ENCODE data around the gene FMN1.

Gene FMN1

DNA sequence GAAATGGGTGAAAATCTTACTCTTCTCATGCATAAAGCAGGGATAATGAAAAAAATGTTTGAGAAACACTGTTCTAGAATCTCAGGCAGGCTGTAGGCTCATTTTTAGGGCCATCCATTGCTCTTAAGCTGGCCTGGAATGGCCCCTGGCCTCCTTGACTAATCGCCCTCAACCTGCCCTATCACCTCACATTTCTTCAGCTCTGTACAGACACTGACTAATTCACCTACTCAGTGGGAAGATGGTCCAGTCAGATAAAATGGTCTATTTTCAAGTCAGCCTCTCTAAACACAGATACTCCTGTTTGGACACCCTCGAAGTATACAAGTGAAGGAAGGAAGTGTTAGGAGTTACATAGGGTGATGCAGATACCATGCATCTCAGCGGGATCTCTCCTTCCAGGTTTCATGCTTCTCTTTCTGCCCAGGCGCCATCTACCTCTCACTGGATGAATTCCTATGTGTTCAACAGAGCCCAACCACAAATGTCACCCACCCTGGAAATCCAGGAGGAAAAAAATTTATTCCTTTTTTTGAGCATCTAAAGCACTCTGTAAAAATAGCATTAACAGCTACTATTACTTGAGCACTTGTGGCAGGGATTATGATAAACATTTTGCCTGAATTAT, 12.1 kb downstream of the FMN1 start:
- no peak overlapping the region for H3K4me3 ChIP-seq (ENCODE audit: low read length)
- H3K27me3 ChIP-seq (ENCODE audit: control insufficient read depth, insufficient read depth, low read length), result no peaks in the 10 kb centered on the region
- no CpG with 5 or more reads among the region's 4 CpGs for WGBS (ENCODE audit: insufficient coverage, insufficient read length)
- DNase-seq (ENCODE audit: low read depth, low spot score), result no peak
- peaks cover 4% of the 10 kb centered on the region for H3K4me1 ChIP-seq (ENCODE audit: control insufficient read depth, insufficient read depth, low read length)
- no peak overlapping the region for H3K27ac ChIP-seq (ENCODE audit: low read length)
- no peaks in the 10 kb centered on the region for H3K36me3 ChIP-seq (ENCODE audit: control insufficient read depth, insufficient read depth, low read length)
- H3K9me3 ChIP-seq (ENCODE audit: control insufficient read depth, insufficient read depth, low read length), result no peaks in the 10 kb centered on the region

DNA sequence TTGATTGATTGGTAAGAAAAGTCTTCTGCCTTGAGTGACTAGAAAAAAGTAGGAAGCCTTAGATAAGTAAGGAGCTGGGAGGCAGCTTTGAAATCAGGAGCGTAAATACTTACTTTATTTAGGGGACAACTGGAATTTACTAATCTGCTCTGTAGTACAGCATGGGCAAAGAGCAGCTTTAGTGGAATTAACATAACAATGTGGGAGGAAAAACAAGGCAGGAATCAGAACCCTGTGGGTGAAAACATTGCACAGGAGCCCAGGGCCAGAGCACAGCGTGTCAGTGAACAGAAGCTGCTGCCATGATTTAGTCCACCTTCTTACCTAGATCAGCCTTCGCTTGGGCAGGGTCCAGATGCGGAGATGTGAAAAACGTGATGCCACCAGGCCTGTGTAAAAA, 14.6 kb downstream of the FMN1 start:
- no peak for DNase-seq (ENCODE audit: low read depth, low spot score)
- Histone ChIP-seq H3K36me3 (ENCODE audit: control insufficient read depth, insufficient read depth, low read length) (no peaks in the 10 kb centered on the region), H3K9me3 (ENCODE audit: control insufficient read depth, insufficient read depth, low read length) (no peaks in the 10 kb centered on the region), H3K27me3 (ENCODE audit: control insufficient read depth, insufficient read depth, low read length) (no peaks in the 10 kb centered on the region), H3K27ac (ENCODE audit: low read length) (no peak overlapping the region), H3K4me1 (ENCODE audit: control insufficient read depth, insufficient read depth, low read length) (peaks cover 4% of the 10 kb centered on the region), H3K4me3 (ENCODE audit: low read length) (no peak overlapping the region)
- no CpG with 5 or more reads among the region's 5 CpGs for WGBS (ENCODE audit: insufficient coverage, insufficient read length)

DNA sequence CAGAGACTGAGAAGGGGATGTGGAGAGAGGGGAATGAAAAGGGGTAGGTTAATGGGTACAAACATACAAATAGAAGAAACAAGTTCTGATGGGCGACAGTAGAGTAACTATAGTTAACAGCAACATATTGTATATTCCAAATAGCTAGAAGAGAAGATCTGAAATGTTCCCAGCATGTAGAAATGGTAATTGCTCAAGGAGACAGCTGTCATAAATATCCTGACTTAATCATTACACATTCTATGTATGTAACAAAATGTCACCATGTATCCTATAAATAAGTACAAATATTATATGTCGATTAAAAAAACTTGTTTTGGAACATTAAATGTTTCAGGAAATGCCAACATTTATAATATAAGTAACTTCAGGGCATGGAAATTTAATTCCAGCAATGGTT, 23.3 kb downstream of the FMN1 start:
- Histone ChIP-seq H3K9me3 (ENCODE audit: control insufficient read depth, insufficient read depth, low read length) (no peaks in the 10 kb centered on the region), H3K4me3 (ENCODE audit: low read length) (no peak overlapping the region), H3K36me3 (ENCODE audit: control insufficient read depth, insufficient read depth, low read length) (no peaks in the 10 kb centered on the region), H3K4me1 (ENCODE audit: control insufficient read depth, insufficient read depth, low read length) (no peaks in the 10 kb centered on the region), H3K27me3 (ENCODE audit: control insufficient read depth, insufficient read depth, low read length) (no peaks in the 10 kb centered on the region), H3K27ac (ENCODE audit: low read length) (no peak overlapping the region)
- no CpG with 5 or more reads among the region's 2 CpGs for WGBS (ENCODE audit: insufficient coverage, insufficient read length)
- no peak for DNase-seq (ENCODE audit: low read depth, low spot score)

DNA sequence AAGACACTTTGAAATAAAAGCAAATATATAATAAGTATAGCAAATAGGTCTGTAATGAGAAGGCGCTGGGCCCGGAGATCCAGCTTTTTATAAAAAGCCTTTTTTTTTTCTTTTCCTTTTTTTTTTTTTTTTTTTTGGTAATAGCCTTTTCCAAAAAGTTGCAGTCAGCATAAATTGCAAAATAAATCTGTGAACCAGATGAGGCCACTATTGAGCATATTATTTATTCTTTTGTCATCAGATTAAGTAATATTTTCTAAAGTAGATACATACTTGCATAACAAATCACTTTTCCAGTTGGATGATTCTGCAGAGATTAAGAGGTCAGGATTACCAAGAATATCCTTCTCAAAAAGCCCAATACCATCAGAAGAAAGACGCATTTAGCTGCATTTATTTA, 24.9 kb downstream of the FMN1 start:
- Histone ChIP-seq H3K27ac (ENCODE audit: low read length) (no peak overlapping the region), H3K9me3 (ENCODE audit: control insufficient read depth, insufficient read depth, low read length) (no peaks in the 10 kb centered on the region), H3K27me3 (ENCODE audit: control insufficient read depth, insufficient read depth, low read length) (no peaks in the 10 kb centered on the region), H3K36me3 (ENCODE audit: control insufficient read depth, insufficient read depth, low read length) (no peaks in the 10 kb centered on the region), H3K4me1 (ENCODE audit: control insufficient read depth, insufficient read depth, low read length) (no peaks in the 10 kb centered on the region), H3K4me3 (ENCODE audit: low read length) (no peak overlapping the region)
- WGBS (ENCODE audit: insufficient coverage, insufficient read length), result no CpG with 5 or more reads among the region's 3 CpGs
- no peak for DNase-seq (ENCODE audit: low read depth, low spot score)

DNA sequence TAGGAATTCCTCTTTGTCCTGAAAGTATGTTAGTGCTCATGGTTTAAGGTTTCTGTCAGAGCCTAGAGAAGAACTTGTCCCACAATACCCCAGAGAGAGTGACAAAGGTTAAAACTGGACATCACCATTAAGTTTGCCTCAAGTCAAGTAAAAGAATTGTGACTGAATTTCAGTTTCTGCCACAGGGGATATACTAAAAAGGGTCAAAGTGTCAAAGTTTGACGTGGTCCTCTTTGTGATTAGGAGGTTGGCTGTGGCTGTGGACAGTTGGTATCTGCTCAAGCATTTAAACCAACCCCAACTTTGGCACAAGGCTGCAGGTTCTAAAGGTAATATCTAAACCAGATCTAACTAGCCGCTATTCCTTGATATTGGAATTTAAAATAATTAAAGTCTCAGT, 26.1 kb downstream of the FMN1 start:
- H3K27ac ChIP-seq (ENCODE audit: low read length), result no peak overlapping the region
- H3K4me1 ChIP-seq (ENCODE audit: control insufficient read depth, insufficient read depth, low read length), result no peaks in the 10 kb centered on the region
- no CpG with 5 or more reads among the region's 2 CpGs for WGBS (ENCODE audit: insufficient coverage, insufficient read length)
- no peak overlapping the region for H3K4me3 ChIP-seq (ENCODE audit: low read length)
- DNase-seq (ENCODE audit: low read depth, low spot score), result no peak
- H3K9me3 ChIP-seq (ENCODE audit: control insufficient read depth, insufficient read depth, low read length), result no peaks in the 10 kb centered on the region
- no peaks in the 10 kb centered on the region for H3K27me3 ChIP-seq (ENCODE audit: control insufficient read depth, insufficient read depth, low read length)
- H3K36me3 ChIP-seq (ENCODE audit: control insufficient read depth, insufficient read depth, low read length), result no peaks in the 10 kb centered on the region

DNA sequence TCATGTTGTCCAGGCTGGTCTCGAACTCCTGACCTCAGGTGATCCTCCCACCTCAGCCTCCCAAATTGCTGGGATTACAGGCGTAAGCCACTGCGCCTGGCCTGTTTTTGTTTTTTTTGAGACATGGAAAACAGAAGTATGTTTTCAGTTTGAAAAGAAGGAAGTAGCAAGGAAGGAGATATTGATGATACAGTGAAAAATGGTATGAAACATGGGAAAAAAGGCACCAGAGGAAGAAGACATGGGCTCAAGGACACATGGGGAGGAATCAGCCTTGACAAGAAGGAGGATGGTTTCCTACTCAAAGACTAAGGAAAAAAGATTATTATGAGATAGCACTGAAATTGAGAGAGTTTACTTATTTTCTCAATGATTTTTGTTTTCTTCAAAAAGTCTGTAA, 30.7 kb downstream of the FMN1 start:
- H3K36me3 ChIP-seq (ENCODE audit: control insufficient read depth, insufficient read depth, low read length), result no peaks in the 10 kb centered on the region
- H3K4me1 ChIP-seq (ENCODE audit: control insufficient read depth, insufficient read depth, low read length), result no peaks in the 10 kb centered on the region
- no peaks in the 10 kb centered on the region for H3K27me3 ChIP-seq (ENCODE audit: control insufficient read depth, insufficient read depth, low read length)
- H3K9me3 ChIP-seq (ENCODE audit: control insufficient read depth, insufficient read depth, low read length), result no peaks in the 10 kb centered on the region
- H3K4me3 ChIP-seq (ENCODE audit: low read length), result no peak overlapping the region
- no CpG with 5 or more reads among the region's 3 CpGs for WGBS (ENCODE audit: insufficient coverage, insufficient read length)
- DNase-seq (ENCODE audit: low read depth, low spot score), result no peak
- no peak overlapping the region for H3K27ac ChIP-seq (ENCODE audit: low read length)

DNA sequence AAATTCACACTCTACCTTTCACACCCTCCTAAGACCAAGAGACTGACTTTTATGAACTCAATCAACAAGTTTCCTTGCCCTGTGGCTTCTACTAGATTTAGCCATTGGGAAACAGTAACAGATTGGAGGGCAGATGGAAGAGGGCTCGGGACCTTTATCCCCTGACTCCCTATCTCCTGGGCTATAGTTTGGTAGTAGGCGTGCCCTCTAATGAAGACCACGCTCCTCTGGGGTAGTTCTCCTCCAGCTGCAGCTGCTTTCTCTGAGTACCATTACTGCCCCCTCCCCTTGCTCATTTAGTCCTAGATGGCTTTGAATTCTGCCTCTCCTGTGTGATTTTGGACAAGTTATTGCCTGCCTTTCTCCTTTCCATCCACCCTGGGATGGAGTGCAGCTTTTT, 33.3 kb downstream of the FMN1 start:
- no peak for DNase-seq (ENCODE audit: low read depth, low spot score)
- Histone ChIP-seq H3K27ac (ENCODE audit: low read length) (no peak overlapping the region), H3K9me3 (ENCODE audit: control insufficient read depth, insufficient read depth, low read length) (no peaks in the 10 kb centered on the region), H3K27me3 (ENCODE audit: control insufficient read depth, insufficient read depth, low read length) (no peaks in the 10 kb centered on the region), H3K4me1 (ENCODE audit: control insufficient read depth, insufficient read depth, low read length) (no peaks in the 10 kb centered on the region), H3K4me3 (ENCODE audit: low read length) (no peak overlapping the region), H3K36me3 (ENCODE audit: control insufficient read depth, insufficient read depth, low read length) (no peaks in the 10 kb centered on the region)
- WGBS (ENCODE audit: insufficient coverage, insufficient read length), result no CpG with 5 or more reads among the region's 3 CpGs

DNA sequence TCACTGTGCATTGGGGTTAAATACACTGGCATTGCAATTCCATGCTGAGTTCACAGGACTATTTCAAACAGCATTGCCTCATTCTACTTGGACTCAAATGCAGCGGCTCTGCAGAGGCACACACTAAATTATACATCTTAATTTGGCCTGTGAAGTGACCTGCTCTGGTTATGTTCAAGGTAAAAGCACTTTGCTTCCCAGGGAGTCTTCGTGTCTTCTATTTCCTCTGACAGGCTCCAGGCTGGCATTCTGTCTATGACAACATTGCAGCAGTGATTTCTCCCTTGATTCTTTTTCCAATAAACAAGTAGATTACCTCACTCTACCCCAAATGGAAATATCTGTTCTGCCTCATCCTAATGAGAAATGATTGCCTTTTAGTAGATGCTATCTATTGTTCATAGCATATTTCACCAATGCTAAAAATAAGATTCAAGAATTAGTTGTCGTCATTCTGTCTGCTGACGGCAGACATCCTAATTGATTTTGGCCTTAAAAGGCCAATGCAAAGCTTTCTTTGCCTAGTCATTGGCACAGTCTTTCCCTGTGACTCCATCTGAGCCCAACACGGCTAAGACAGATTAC, 33.8 kb downstream of the FMN1 start:
- Histone ChIP-seq H3K27ac (ENCODE audit: low read length) (no peak overlapping the region), H3K36me3 (ENCODE audit: control insufficient read depth, insufficient read depth, low read length) (no peaks in the 10 kb centered on the region), H3K4me3 (ENCODE audit: low read length) (no peak overlapping the region), H3K4me1 (ENCODE audit: control insufficient read depth, insufficient read depth, low read length) (no peaks in the 10 kb centered on the region), H3K27me3 (ENCODE audit: control insufficient read depth, insufficient read depth, low read length) (no peaks in the 10 kb centered on the region), H3K9me3 (ENCODE audit: control insufficient read depth, insufficient read depth, low read length) (no peaks in the 10 kb centered on the region)
- DNase-seq (ENCODE audit: low read depth, low spot score), result no peak
- no CpG with 5 or more reads among the region's 5 CpGs for WGBS (ENCODE audit: insufficient coverage, insufficient read length)

DNA sequence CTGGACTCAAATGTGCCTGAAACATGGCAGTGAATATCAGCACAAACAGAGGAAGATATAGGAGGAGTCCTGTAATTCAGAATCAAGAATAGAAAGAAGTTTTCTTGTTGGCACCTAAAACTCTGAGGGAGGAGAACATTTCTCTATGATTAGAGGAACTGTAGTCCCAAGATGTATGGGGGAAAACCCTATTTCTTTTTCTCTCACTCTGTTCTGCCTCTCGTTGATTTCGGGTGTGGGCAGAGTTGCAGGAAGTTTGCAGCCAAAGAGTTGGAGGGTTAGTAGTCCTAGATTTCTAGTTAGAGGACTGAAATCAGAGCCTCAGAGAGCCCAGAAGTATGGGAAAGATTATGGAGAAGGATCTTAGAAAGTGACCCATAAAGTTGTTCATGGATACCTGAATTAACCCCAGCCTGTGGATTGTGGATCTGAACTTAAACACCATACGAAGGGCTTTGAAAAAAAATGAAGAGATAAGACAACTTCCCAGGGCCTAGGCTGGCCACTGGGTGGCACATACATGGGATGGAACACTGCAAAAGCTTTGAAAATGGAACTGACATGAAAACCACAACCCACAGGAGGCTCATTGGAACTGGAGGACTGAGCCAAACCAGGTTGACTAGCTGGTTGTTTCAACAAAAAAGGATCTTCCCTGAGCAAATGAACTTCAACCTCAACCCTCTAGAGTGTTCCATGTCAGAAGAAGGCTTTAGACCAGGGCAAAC, 34.6 kb downstream of the FMN1 start:
- H3K27ac ChIP-seq (ENCODE audit: low read length), result no peak overlapping the region
- DNase-seq (ENCODE audit: low read depth, low spot score), result no peak
- H3K4me1 ChIP-seq (ENCODE audit: control insufficient read depth, insufficient read depth, low read length), result no peaks in the 10 kb centered on the region
- WGBS (ENCODE audit: insufficient coverage, insufficient read length), result no CpG with 5 or more reads among the region's 3 CpGs
- H3K4me3 ChIP-seq (ENCODE audit: low read length), result no peak overlapping the region
- no peaks in the 10 kb centered on the region for H3K9me3 ChIP-seq (ENCODE audit: control insufficient read depth, insufficient read depth, low read length)
- H3K27me3 ChIP-seq (ENCODE audit: control insufficient read depth, insufficient read depth, low read length), result no peaks in the 10 kb centered on the region
- no peaks in the 10 kb centered on the region for H3K36me3 ChIP-seq (ENCODE audit: control insufficient read depth, insufficient read depth, low read length)

DNA sequence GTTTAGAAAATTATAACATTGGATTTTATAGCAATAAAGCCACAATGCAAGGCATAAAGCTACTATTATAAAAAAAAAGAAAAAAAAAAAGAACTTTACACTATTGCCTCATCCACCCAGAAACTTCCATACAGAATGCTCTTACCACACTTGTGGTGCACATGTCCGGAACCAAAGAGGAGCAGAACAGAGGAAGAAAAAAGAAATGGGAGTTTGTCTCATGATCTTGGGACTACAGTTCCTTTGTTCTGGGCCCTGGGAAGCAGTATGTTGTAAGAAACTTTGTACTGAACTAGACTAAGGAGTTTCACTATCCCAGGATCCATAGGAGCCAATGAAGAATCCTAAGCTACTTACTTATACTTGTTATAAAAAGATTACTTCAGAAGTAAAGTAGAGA, 36.1 kb downstream of the FMN1 start:
- H3K9me3 ChIP-seq (ENCODE audit: control insufficient read depth, insufficient read depth, low read length), result no peaks in the 10 kb centered on the region
- no peak for DNase-seq (ENCODE audit: low read depth, low spot score)
- H3K27me3 ChIP-seq (ENCODE audit: control insufficient read depth, insufficient read depth, low read length), result no peaks in the 10 kb centered on the region
- no CpG with 5 or more reads among the region's 1 CpG for WGBS (ENCODE audit: insufficient coverage, insufficient read length)
- no peaks in the 10 kb centered on the region for H3K36me3 ChIP-seq (ENCODE audit: control insufficient read depth, insufficient read depth, low read length)
- no peaks in the 10 kb centered on the region for H3K4me1 ChIP-seq (ENCODE audit: control insufficient read depth, insufficient read depth, low read length)
- no peak overlapping the region for H3K27ac ChIP-seq (ENCODE audit: low read length)
- H3K4me3 ChIP-seq (ENCODE audit: low read length), result no peak overlapping the region
